Measurements from ENCODE around the gene PTMS.

DNA sequence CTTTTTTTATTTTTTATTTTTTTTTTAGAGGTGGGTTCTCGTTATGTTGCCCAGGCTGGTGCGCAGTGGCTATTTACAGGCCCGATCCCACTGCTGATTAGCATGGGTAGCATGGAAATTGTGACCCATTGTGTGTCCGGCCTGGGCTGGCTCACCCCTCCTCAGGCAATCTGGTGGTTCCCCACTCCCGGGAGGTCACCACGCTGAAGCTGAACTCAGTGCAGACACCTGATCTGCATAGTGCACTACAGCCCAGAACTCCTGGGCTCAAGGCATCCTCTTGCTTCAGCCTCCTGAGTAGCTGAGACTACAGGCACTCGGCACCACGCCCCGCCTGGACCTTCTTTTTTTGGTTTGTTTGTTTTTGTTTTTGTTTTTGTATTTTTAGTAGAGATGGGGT lies 17.7 kb downstream of the PTMS start:
- TF ChIP-seq, protein P1, sequence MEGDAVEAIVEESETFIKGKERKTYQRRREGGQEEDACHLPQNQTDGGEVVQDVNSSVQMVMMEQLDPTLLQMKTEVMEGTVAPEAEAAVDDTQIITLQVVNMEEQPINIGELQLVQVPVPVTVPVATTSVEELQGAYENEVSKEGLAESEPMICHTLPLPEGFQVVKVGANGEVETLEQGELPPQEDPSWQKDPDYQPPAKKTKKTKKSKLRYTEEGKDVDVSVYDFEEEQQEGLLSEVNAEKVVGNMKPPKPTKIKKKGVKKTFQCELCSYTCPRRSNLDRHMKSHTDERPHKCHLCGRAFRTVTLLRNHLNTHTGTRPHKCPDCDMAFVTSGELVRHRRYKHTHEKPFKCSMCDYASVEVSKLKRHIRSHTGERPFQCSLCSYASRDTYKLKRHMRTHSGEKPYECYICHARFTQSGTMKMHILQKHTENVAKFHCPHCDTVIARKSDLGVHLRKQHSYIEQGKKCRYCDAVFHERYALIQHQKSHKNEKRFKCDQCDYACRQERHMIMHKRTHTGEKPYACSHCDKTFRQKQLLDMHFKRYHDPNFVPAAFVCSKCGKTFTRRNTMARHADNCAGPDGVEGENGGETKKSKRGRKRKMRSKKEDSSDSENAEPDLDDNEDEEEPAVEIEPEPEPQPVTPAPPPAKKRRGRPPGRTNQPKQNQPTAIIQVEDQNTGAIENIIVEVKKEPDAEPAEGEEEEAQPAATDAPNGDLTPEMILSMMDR (conservative IDR thresholded peaks at IDR 0.05 in 1 of 2, IDR thresholded peaks at IDR 0.05 in 1 of 2; ENCODE audit: extremely low read depth in 1 of 2, insufficient read depth in 1 of 2, low read depth in 1 of 2, low read length in 2 of 2), result no peak
- no peak for TF ChIP-seq EZH2 (IDR thresholded peaks at IDR 0.05; ENCODE audit: borderline replicate concordance, low read length)

Data from mammary epithelial cell (primary cell).